Measurements from ENCODE around the gene CEPT1. TPM values are rescaled to one million over a fixed set of nuclear protein-coding genes. Genes with fewer than 3 reads are reported as not detected.

CEPT1 gene
- total RNA-seq, 1 donor from 2014 or later = 24.2 TPM

DNA sequence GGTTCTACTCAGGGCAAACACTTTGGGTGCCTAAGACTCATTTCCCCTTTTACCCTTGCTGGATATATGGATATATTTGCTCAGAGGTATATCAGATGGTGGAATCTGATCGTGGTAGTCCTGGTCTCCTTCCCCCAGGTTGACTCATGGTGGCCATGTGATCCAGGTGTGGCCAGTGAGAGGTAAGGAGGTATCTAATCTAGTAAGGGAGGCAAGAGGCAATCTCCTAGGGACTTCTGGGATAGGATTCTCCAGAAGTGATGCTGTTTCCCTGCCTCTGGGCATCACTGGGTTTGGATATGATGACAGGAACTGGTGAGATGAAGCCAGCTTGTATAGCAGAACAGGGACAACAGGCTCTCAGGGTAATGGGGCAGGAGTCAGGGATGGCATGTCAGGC lies 68.9 kb downstream of the CEPT1 start:
- no peak for DNase-seq (ENCODE audit: low spot score)
- H3K4me3 Mint-ChIP-seq (ENCODE audit: unreplicated experiment) = no peak overlapping the region
- no peaks in the 10 kb centered on the region for H3K36me3 Mint-ChIP-seq (ENCODE audit: low read depth)
- H3K27ac Mint-ChIP-seq (ENCODE audit: unreplicated experiment) = no peak overlapping the region
- H3K4me1 Mint-ChIP-seq (ENCODE audit: low read depth) = peaks cover 2% of the 10 kb centered on the region
- peaks cover 32% of the 10 kb centered on the region for H3K27me3 Mint-ChIP-seq (ENCODE audit: low read depth)
- no peaks in the 10 kb centered on the region for H3K9me3 Mint-ChIP-seq (ENCODE audit: low read depth)
- TF ChIP-seq, protein P1, sequence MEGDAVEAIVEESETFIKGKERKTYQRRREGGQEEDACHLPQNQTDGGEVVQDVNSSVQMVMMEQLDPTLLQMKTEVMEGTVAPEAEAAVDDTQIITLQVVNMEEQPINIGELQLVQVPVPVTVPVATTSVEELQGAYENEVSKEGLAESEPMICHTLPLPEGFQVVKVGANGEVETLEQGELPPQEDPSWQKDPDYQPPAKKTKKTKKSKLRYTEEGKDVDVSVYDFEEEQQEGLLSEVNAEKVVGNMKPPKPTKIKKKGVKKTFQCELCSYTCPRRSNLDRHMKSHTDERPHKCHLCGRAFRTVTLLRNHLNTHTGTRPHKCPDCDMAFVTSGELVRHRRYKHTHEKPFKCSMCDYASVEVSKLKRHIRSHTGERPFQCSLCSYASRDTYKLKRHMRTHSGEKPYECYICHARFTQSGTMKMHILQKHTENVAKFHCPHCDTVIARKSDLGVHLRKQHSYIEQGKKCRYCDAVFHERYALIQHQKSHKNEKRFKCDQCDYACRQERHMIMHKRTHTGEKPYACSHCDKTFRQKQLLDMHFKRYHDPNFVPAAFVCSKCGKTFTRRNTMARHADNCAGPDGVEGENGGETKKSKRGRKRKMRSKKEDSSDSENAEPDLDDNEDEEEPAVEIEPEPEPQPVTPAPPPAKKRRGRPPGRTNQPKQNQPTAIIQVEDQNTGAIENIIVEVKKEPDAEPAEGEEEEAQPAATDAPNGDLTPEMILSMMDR (IDR thresholded peaks at IDR 0.05) = no peak

GRCh38 chr1:111209622-111210021 lies 69.6 kb downstream of the CEPT1 start:
- Mint-ChIP-seq H3K9me3 (ENCODE audit: low read depth) (no peaks in the 10 kb centered on the region), H3K27ac (ENCODE audit: unreplicated experiment) (no peak overlapping the region), H3K4me3 (ENCODE audit: unreplicated experiment) (no peak overlapping the region), H3K27me3 (ENCODE audit: low read depth) (peaks cover 32% of the 10 kb centered on the region), H3K4me1 (ENCODE audit: low read depth) (peaks cover 2% of the 10 kb centered on the region), H3K36me3 (ENCODE audit: low read depth) (no peaks in the 10 kb centered on the region)
- TF ChIP-seq, protein P1 (IDR thresholded peaks at IDR 0.05) = no peak
- no peak for DNase-seq (ENCODE audit: low spot score)

- DNase-seq (ENCODE audit: low spot score) = no peak
- H3K4me3 Mint-ChIP-seq (ENCODE audit: unreplicated experiment) = no peak overlapping the region
- H3K27ac Mint-ChIP-seq (ENCODE audit: unreplicated experiment) = no peak overlapping the region
- H3K27me3 Mint-ChIP-seq (ENCODE audit: low read depth) = peaks cover 20% of the 10 kb centered on the region
- H3K36me3 Mint-ChIP-seq (ENCODE audit: low read depth) = no peaks in the 10 kb centered on the region
- TF ChIP-seq, protein P1 (IDR thresholded peaks at IDR 0.05) = no peak
- no peaks in the 10 kb centered on the region for H3K4me1 Mint-ChIP-seq (ENCODE audit: low read depth)
- no peaks in the 10 kb centered on the region for H3K9me3 Mint-ChIP-seq (ENCODE audit: low read depth)
Observed at GRCh38 chr1:111211921-111212320, 71.9 kb downstream of the CEPT1 start.

DNA sequence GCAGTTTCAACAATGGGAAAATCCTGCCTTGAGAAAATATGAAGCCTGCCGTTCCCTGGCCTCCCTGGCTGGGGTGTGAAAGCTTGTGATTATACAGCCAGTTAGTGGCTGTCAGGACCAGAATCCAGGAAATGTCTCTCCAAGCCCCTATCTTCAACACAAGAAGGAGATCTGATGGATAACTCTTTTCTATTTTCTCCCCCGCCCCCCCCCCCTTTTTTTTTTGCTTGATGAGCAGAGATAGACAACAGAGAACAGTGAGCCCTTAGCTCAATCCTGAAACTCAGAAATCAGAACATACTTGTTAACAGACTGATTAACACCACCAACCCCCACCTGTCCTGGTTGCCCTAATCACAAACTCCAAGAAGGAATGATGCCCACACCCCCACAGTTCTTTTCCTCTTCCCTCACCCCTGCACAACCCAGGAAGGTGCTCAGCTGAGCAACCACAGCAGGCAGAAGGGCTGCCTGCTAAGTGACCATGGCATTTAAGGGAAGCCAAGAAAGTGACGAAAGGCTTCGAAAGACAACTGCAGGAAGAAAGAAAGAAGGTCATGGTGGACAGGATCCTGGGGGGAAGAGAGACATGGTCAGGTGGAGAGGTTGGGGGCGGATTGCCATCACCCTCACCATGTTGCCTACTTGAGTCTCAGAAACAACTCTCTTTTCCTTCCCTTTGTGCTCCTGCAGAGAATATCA lies 72.8 kb downstream of the CEPT1 start:
- no peak for DNase-seq (ENCODE audit: low spot score)
- no peaks in the 10 kb centered on the region for H3K4me1 Mint-ChIP-seq (ENCODE audit: low read depth)
- no peaks in the 10 kb centered on the region for H3K9me3 Mint-ChIP-seq (ENCODE audit: low read depth)
- no peaks in the 10 kb centered on the region for H3K36me3 Mint-ChIP-seq (ENCODE audit: low read depth)
- H3K27ac Mint-ChIP-seq (ENCODE audit: unreplicated experiment) = no peak overlapping the region
- H3K27me3 Mint-ChIP-seq (ENCODE audit: low read depth) = peaks cover 19% of the 10 kb centered on the region
- TF ChIP-seq, protein P1 (IDR thresholded peaks at IDR 0.05) = no peak
- no peak overlapping the region for H3K4me3 Mint-ChIP-seq (ENCODE audit: unreplicated experiment)

- H3K36me3 Mint-ChIP-seq (ENCODE audit: low read depth) = no peaks in the 10 kb centered on the region
- peaks cover 17% of the 10 kb centered on the region for H3K27me3 Mint-ChIP-seq (ENCODE audit: low read depth)
- H3K4me1 Mint-ChIP-seq (ENCODE audit: low read depth) = no peaks in the 10 kb centered on the region
- H3K4me3 Mint-ChIP-seq (ENCODE audit: unreplicated experiment) = no peak overlapping the region
- no peaks in the 10 kb centered on the region for H3K9me3 Mint-ChIP-seq (ENCODE audit: low read depth)
- TF ChIP-seq, protein P1 (IDR thresholded peaks at IDR 0.05) = no peak
- no peak overlapping the region for H3K27ac Mint-ChIP-seq (ENCODE audit: unreplicated experiment)
- DNase-seq (ENCODE audit: low spot score) = no peak
Observed at GRCh38 chr1:111213412-111213811, 73.4 kb downstream of the CEPT1 start.
